Nasal cavity respiratory epithelium epithelial cell of viscerocranial mucosa (primary cell): ENCODE measurements around the gene RELA. TPM values are rescaled to one million over a fixed set of nuclear protein-coding genes. Genes with fewer than 3 reads are reported as not detected.

ENCODE experiments used
- total RNA-seq: library from RNA; depleted of rRNA; stranded (reverse); fragments of >200 nt; gene quantifications from 2 replicates; pipeline ENCODE4 v1.2.3, GENCODE V29; 2014

The RELA gene
- total RNA-seq: 15.0 and 24.8 TPM in 2 replicates

DNA sequence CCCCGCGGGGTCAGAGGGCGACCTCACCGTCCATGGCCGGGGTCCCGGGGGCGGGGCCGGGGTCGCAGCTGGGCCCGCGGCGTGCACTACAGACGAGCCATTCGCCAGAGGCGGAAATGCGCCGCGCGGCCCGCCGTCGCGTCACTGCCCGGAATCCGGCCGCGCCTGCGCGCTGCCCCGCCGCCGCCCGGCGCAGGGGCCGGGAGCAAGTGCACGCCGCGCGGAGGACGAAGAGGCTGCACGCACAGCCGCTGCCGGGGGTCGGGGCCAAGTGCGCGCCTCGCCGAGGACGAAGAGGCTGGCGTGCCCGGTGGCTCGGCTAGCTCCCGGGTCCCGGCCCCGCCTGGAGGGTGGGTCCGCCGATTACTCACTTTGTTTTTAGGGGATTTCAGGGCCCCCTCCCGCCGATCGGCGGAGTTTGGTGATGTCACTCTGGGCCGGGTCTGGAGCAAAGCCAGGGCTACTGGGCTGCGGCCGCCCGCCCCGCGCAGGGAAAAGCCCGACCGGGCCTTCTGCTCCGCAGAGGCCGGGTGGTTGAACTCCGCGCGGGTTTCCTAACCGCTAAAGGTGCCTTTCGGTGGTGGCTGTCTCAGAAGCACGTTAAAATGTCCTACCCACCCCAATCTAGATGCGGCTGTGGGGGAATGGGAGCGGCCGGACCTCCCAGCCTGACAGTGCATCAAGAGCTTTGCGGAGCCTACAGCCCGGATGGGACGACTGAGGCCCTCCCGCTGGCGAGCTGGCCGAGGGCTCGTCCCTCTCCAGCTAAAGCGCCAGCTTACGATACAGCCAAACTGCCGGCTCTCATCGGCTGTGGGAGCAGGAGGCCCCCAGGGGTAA is at the start of gene RELA:
RELA (minus strand) TSS at position 118 of the 840 bp plus-strand sequence; CDS start at position 34, 84 bp downstream.

DNA sequence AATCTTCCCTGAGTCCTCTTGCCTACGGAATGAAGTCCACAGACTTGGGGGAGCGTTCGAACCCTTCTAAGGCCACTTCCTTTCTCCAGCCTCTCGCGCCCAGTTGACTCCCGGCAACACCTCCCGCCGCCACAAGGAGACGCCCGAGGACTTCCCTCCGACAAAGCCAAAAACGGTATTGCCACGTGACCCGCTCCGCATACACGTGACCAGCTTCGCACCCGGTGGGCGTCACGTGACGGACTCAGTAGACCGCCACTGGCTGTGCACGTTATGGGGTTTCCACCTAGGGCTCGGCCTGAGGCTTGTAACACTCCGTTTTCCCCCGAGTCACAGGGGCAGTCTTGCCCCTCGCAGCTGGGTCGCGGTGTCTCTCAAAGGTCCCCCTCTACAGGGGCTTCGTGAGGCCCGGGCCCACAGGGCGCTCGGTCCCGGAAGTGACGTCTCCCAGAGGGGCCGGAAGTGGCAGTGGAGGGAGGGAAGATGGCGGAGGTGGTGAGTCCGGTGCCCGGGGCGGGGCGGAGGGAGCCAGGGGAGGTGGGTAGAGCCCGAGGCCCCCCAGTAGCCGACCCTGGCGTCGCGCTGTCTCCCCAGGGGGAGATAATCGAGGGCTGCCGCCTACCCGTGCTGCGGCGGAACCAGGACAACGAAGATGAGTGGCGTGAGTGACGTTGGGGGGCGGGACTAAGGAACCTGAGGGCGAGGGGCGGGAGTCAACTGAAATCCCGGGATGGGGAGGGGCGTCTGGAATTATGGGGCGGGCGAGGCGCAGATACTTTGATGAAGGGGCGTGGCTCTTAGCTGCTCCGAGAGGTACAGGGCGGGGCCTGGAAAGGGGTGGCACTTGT is 49.3 kb upstream of the RELA start, which contains the start of gene KAT5:
KAT5 (plus strand) TSS at position 468 of the 848 bp plus-strand sequence; CDS start at position 484, 16 bp downstream.

DNA sequence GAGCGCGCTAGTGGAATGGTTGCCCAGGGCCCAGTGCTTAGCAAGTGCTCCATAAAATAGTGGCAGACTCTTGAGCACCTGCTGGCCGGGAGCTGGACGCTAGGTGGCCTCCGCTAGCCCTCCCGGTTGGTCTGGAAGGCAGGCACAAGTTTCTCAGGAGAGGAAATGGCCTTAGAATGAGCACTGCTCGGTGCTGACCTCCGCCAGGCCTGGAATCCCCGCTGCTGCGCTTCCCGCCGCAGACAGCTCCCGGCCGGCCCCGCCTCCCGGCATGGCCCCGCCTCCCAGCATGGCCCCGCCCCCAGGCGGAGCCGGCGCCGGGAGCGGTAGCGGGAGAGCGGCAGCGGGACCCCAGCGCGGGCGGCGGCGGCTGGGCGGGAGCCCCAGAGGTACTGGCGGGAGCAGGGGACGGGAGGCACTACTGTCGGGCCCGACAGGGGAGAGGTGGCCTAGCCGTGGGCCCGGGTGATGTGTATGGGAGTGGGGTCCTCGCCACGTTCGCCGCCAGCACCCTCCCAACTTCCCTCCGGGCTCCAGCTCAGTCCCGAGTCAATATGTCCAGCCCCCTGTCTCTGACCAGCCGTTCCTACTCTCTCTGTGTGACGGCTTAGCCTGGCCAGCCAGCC is 24.8 kb downstream of the RELA start, which contains the start of gene SIPA1:
SIPA1 (plus strand) TSS at position 308 of the 626 bp plus-strand sequence. CDS start 2,821 bp downstream, outside the sequence.

DNA sequence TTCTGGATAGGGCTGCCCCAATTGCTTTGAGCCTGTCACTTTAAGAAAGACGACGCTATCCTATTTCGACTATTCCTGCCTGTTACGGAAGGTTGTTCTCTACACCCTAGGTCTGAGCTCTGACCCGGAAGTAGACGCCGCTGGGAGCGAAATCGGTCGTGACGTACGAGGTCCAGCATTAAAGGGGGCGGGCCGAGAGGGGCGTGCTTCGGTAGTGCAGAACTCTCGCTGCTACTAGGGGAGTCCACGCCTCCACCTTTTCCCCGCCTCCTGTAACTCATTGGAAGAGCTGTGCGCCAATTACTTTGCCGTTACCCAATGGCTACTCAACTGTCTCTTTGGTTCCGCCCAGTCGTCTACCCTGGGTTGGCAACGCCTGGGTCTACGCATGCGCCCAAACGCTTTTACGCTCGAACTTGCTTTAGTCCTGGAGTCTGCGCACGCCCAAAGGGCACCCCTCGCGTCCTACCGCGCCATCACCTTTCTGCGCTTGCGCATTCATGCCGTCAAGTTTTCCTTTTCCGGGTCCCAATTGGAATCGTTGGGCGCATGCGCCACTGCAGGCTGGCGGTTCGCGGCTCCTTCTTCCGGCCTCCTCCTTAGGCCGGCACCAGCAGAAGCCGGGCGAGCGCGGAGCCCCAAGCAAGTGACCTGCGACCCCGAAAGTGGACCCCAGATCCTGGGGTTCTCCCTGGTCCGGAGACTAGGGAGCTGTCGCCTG is 47.3 kb downstream of the RELA start, which contains the start of gene PCNX3:
PCNX3 (plus strand) TSS at position 548 of the 721 bp plus-strand sequence. CDS start 536 bp downstream, outside the sequence.

Other genes with a start within 250 kb of the RELA start
- 50.2 and 178 TPM in 2 replicates for gene NEAT1, start 240.1 kb downstream of the RELA start, total RNA-seq
- 8,083 and 19,144 TPM in 2 replicates for gene MALAT1, start 163.9 kb downstream of the RELA start, total RNA-seq
- 54.1 and 70.7 TPM in 2 replicates for gene SCYL1, start 137.8 kb downstream of the RELA start, total RNA-seq
- 20.8 and 61.8 TPM in 2 replicates for gene LTBP3, start 104.6 kb downstream of the RELA start, total RNA-seq
- 44.4 and 59.1 TPM in 2 replicates for gene ZNRD2, start 92.4 kb downstream of the RELA start, total RNA-seq
- 8.9 and 19.5 TPM in 2 replicates for gene FAM89B, start 90.4 kb downstream of the RELA start, total RNA-seq
- 31.4 and 54.0 TPM in 2 replicates for gene EHBP1L1, start 86.9 kb downstream of the RELA start, total RNA-seq
- 0.57 and 0.68 TPM in 2 replicates for gene KCNK7, start 67.1 kb downstream of the RELA start, total RNA-seq
- gene MAP3K11, start 48.7 kb downstream of the RELA start, total RNA-seq: 21.2 and 40.2 TPM in 2 replicates
- 10.3 and 38.1 TPM in 2 replicates for gene PCNX3, start 47.1 kb downstream of the RELA start, total RNA-seq
- gene SIPA1, start 24.8 kb downstream of the RELA start, total RNA-seq: 15.8 and 19.1 TPM in 2 replicates
- gene KAT5, start 49.3 kb upstream of the RELA start, total RNA-seq: 28.7 and 30.3 TPM in 2 replicates
- 9.0 and 11.6 TPM in 2 replicates for gene RNASEH2C, start 57.9 kb upstream of the RELA start, total RNA-seq
- 10.6 and 20.7 TPM in 2 replicates for gene AP5B1, start 118.1 kb upstream of the RELA start, total RNA-seq
- gene OVOL1, start 124.1 kb upstream of the RELA start, total RNA-seq: 19.0 and 22.2 TPM in 2 replicates
- 0.68 and 1.2 TPM in 2 replicates for gene SNX32, start 171.0 kb upstream of the RELA start, total RNA-seq
- gene CFL1, start 195.3 kb upstream of the RELA start, total RNA-seq: 659 and 765 TPM in 2 replicates
- 50.8 and 70.1 TPM in 2 replicates for gene MUS81, start 197.5 kb upstream of the RELA start, total RNA-seq
- 2.4 and 10.7 TPM in 2 replicates for gene EFEMP2, start 209.9 kb upstream of the RELA start, total RNA-seq
- gene CTSW, start 216.9 kb upstream of the RELA start, total RNA-seq: not detected in 2 replicates
- 92.5 and 141 TPM in 2 replicates for gene FIBP, start 225.6 kb upstream of the RELA start, total RNA-seq
- gene CCDC85B, start 227.8 kb upstream of the RELA start, total RNA-seq: 10.9 and 32.5 TPM in 2 replicates
- 20.3 and 27.7 TPM in 2 replicates for gene FOSL1, start 237.5 kb upstream of the RELA start, total RNA-seq